H1 (cell line): ENCODE data around the gene CALU. TPM values are rescaled to one million over a fixed set of nuclear protein-coding genes. Genes with fewer than 3 reads are reported as not detected.
A peak's percentile ranks its signal among the peaks of the same experiment; 100 is the strongest.

Experiments used
- CTCF ChIA-PET: fragments of 300-600 bp; sonication (Branson Sonifier 250); formaldehyde crosslinking; loops from one replicate; lab custom pipeline; 2021; ENCODE audit not compliant: partially characterized antibody; lab: Charles Lee
- POLR2A ChIA-PET: fragments of 300-600 bp; sonication (Branson Sonifier 250); formaldehyde crosslinking; loops from one replicate; lab custom pipeline; 2021; ENCODE audit warnings: inconsistent platforms; ENCODE audit not compliant: partially characterized antibody; lab: Charles Lee
- DNase-seq, 2 experiments: peaks; one replicate each; pipeline versions ENCODE4 v3.0.0 to v3.0.0-alpha.2; 2010 to 2022; ENCODE audit warnings: low spot score in 2 of 2, low read depth in 1 of 2, mixed read lengths in 1 of 2
- FAIRE-seq: peaks from 2 replicates; lab custom pipeline; 2011; peaks lifted over from hg19 to GRCh38; lab: Jason Lieb, UNC
- H2AFZ ChIP-seq: 2 replicates; pipeline ENCODE4 v1.8.1; 2012; ENCODE audit warnings: low read length, inconsistent platforms
- H2AK5ac ChIP-seq: 2 replicates; pipeline ENCODE4 v1.6.1; 2013; ENCODE audit warnings: low read depth, low read length
- H2BK120ac ChIP-seq: replicated peaks from 2 replicates; pipeline ENCODE3; 2013; ENCODE audit warnings: low read depth, low read length, inconsistent platforms
- H2BK12ac ChIP-seq: 2 replicates; pipeline ENCODE4 v1.6.1; 2013; ENCODE audit warnings: low read depth, low read length
- H2BK15ac ChIP-seq: 2 replicates; pipeline ENCODE4 v1.6.1; 2013; ENCODE audit warnings: low read length
- H2BK20ac ChIP-seq: 2 replicates; pipeline ENCODE4 v1.6.1; 2013; ENCODE audit warnings: low read length
- H2BK5ac ChIP-seq: 2 replicates; pipeline ENCODE4 v1.6.1; 2013; ENCODE audit warnings: low read depth, low read length
- H3K14ac ChIP-seq: 2 replicates; pipeline ENCODE4 v1.6.1; 2013; ENCODE audit warnings: inconsistent platforms; ENCODE audit not compliant: insufficient read length
- H3K18ac ChIP-seq: 2 replicates; pipeline ENCODE4 v1.6.1; 2013; ENCODE audit warnings: low read length; ENCODE audit errors: extremely low read depth
- H3K23ac ChIP-seq: 2 replicates; pipeline ENCODE4 v1.6.1; 2013; ENCODE audit warnings: inconsistent platforms; ENCODE audit not compliant: insufficient read length
- H3K23me2 ChIP-seq: 2 replicates; pipeline ENCODE4 v1.6.1; 2013; ENCODE audit warnings: low read depth, low read length
- H3K27ac ChIP-seq: 2 replicates; pipeline ENCODE4 v1.6.1; 2011; ENCODE audit warnings: low read depth, low read length, inconsistent platforms
- H3K27me3 ChIP-seq, 4 experiments: replicated peaks in 1 of 4; 1 replicate in 1 of 4; 2 replicates in 3 of 4; pipeline versions ENCODE4 v1.6.1 to v1.8.1; 2011 to 2013; ENCODE audit warnings: low read length in 3 of 4, mild to moderate bottlenecking in 3 of 4, inconsistent platforms in 2 of 4, mixed read lengths in 2 of 4, moderate library complexity in 1 of 4; ENCODE audit not compliant: control insufficient read depth in 3 of 4, insufficient read depth in 3 of 4; ENCODE audit errors: extremely low read depth in 1 of 4
- H3K36me3 ChIP-seq, 4 experiments: 2 replicates each; pipeline versions ENCODE4 v1.6.1 to v1.8.1; 2011 to 2013; ENCODE audit warnings: mild to moderate bottlenecking in 4 of 4, low read length in 3 of 4, moderate library complexity in 2 of 4, control low read depth in 1 of 4, inconsistent platforms in 1 of 4; ENCODE audit not compliant: insufficient read depth in 4 of 4, control insufficient read depth in 2 of 4
- H3K4ac ChIP-seq: replicated peaks from 2 replicates; pipeline ENCODE3; 2013; ENCODE audit warnings: low read length, low read depth, mixed read lengths, inconsistent platforms; ENCODE audit not compliant: insufficient read length
- H3K4me1 ChIP-seq, 4 experiments: replicated peaks in 1 of 4; 1 replicate in 1 of 4; 2 replicates in 3 of 4; pipeline versions ENCODE4 v1.6.1 to v1.8.1; 2011 to 2013; ENCODE audit warnings: low read length in 3 of 4, inconsistent platforms in 2 of 4, mixed read lengths in 1 of 4; ENCODE audit not compliant: insufficient read depth in 4 of 4, control insufficient read depth in 3 of 4
- H3K4me2 ChIP-seq, 2 experiments: 2 replicates each; pipeline versions ENCODE4 v1.6.1 to v1.8.1; 2011 to 2013; ENCODE audit warnings: low read depth in 2 of 2, low read length in 2 of 2, control low read depth in 1 of 2, inconsistent platforms in 1 of 2, mild to moderate bottlenecking in 1 of 2; ENCODE audit not compliant: insufficient read depth in 1 of 2
- H3K4me3 ChIP-seq, 4 experiments: fragments of 200-600, 300-600 bp in 1 of 4; sonication (generic), shearing (Covaris generic), sonication (Bioruptor Twin) in 1 of 4; 2 replicates each; pipeline versions ENCODE4 v1.5.1 to v1.8.1; 2011 to 2016; ENCODE audit warnings: low read length in 4 of 4, low read depth in 3 of 4, control low read depth in 2 of 4, inconsistent platforms in 2 of 4, mild to moderate bottlenecking in 2 of 4, mixed read lengths in 1 of 4, moderate library complexity in 1 of 4; ENCODE audit not compliant: insufficient read depth in 2 of 4; ENCODE audit errors: extremely low read depth in 1 of 4
- H3K56ac ChIP-seq: replicated peaks from 2 replicates; pipeline ENCODE3; 2013; ENCODE audit warnings: low read depth, mild to moderate bottlenecking, mixed read lengths, low read length, inconsistent platforms; ENCODE audit not compliant: insufficient read length
- H3K79me1 ChIP-seq: 2 replicates; pipeline ENCODE4 v1.6.1; 2013; ENCODE audit warnings: low read depth, low read length, control low read depth
- H3K79me2 ChIP-seq, 2 experiments: 2 replicates each; pipeline versions ENCODE4 v1.6.1 to v1.8.1; 2012 to 2013; ENCODE audit warnings: low read length in 2 of 2, mild to moderate bottlenecking in 2 of 2, inconsistent platforms in 1 of 2; ENCODE audit not compliant: insufficient read depth in 2 of 2, control insufficient read depth in 1 of 2
- H3K9ac ChIP-seq, 4 experiments: replicated peaks in 1 of 4; 1 replicate in 1 of 4; 2 replicates in 3 of 4; pipeline versions ENCODE4 v1.6.1 to v1.8.1; 2011 to 2013; ENCODE audit warnings: low read depth in 3 of 4, low read length in 3 of 4, control low read depth in 2 of 4, mild to moderate bottlenecking in 2 of 4, moderate library complexity in 2 of 4, inconsistent platforms in 1 of 4; ENCODE audit errors: extremely low read depth in 1 of 4
- H3K9me3 ChIP-seq, 2 experiments: 2 replicates each; pipeline versions ENCODE4 v1.6.1 to v1.8.1; 2012 to 2013; ENCODE audit warnings: mild to moderate bottlenecking in 2 of 2, moderate library complexity in 2 of 2, control low read depth in 1 of 2, inconsistent platforms in 1 of 2, low read depth in 1 of 2, low read length in 1 of 2, mixed read lengths in 1 of 2; ENCODE audit not compliant: insufficient read depth in 2 of 2
- H4K20me1 ChIP-seq, 2 experiments: replicated peaks in 1 of 2; 2 replicates each; pipeline versions ENCODE3 to v1.8.1; 2011 to 2013; ENCODE audit warnings: inconsistent platforms in 2 of 2, low read length in 2 of 2, mild to moderate bottlenecking in 1 of 2; ENCODE audit not compliant: insufficient read depth in 2 of 2, control insufficient read depth in 1 of 2
- H4K5ac ChIP-seq: 2 replicates; pipeline ENCODE4 v1.6.1; 2013; ENCODE audit warnings: low read length, low read depth, mixed read lengths, inconsistent platforms; ENCODE audit not compliant: insufficient read length
- H4K8ac ChIP-seq: 2 replicates; pipeline ENCODE4 v1.8.0; 2013; ENCODE audit warnings: mild to moderate bottlenecking, moderate library complexity, low read length, inconsistent platforms; ENCODE audit not compliant: insufficient read depth; ENCODE audit errors: extremely low read depth
- H4K91ac ChIP-seq: replicated peaks from 2 replicates; pipeline ENCODE3; 2013; ENCODE audit warnings: low read length, mixed read lengths, inconsistent platforms; ENCODE audit not compliant: insufficient read length
- CBX8 ChIP-seq: fragments of 300-800, 300-1000 bp; sonication (generic); IDR thresholded peaks from 2 replicates; pipeline ENCODE4 v1.7.1; 2016; ENCODE audit warnings: low read depth, low read length, borderline replicate concordance
- CEBPB ChIP-seq: IDR thresholded peaks from 2 replicates; pipeline ENCODE4 v1.6.1; 2012; ENCODE audit warnings: low read depth, low read length
- JUND ChIP-seq: IDR thresholded peaks from 2 replicates; pipeline ENCODE4 v1.6.1; 2011; ENCODE audit warnings: mild to moderate bottlenecking, improper control_type of control experiment, low read length
- KDM4A ChIP-seq: IDR thresholded peaks from one replicate; pipeline ENCODE4 v1.7.1; 2012; ENCODE audit warnings: low read depth, mild to moderate bottlenecking, moderate library complexity, low read length, inconsistent platforms; ENCODE audit not compliant: severe bottlenecking
- PHF8 ChIP-seq: fragments of 200-600 bp; sonication (generic); conservative IDR thresholded peaks from 2 replicates; pipeline ENCODE4 v1.7.1; 2012; ENCODE audit warnings: low read depth, mild to moderate bottlenecking, inconsistent platforms, low read length, moderate library complexity
- RFX5 ChIP-seq: IDR thresholded peaks from 2 replicates; pipeline ENCODE4 v1.6.1; 2011; ENCODE audit warnings: low read depth, low read length, improper control_type of control experiment, borderline replicate concordance
- SAP30 ChIP-seq: fragments of 300-600 bp; sonication (generic); IDR thresholded peaks from 2 replicates; pipeline ENCODE4 v1.7.1; 2012; ENCODE audit warnings: low read length, moderate library complexity, mild to moderate bottlenecking, inconsistent platforms; ENCODE audit not compliant: insufficient read depth, insufficient replicate concordance
- SIN3A ChIP-seq, 2 experiments: IDR thresholded peaks in 1 of 2; conservative IDR thresholded peaks in 1 of 2; 2 replicates each; pipeline ENCODE4 v1.6.1; 2011 to 2012; ENCODE audit warnings: low read length in 2 of 2, improper control_type of control experiment in 1 of 2, low read depth in 1 of 2, mild to moderate bottlenecking in 1 of 2
- SP4 ChIP-seq: IDR thresholded peaks from 2 replicates; pipeline ENCODE4 v1.6.1; 2012; ENCODE audit warnings: low read length, inconsistent platforms
- TAF1 ChIP-seq: IDR thresholded peaks from 2 replicates; pipeline ENCODE4 v1.6.1; 2011; ENCODE audit warnings: mild to moderate bottlenecking, low read depth, low read length
- YY1 ChIP-seq: IDR thresholded peaks from 2 replicates; pipeline ENCODE4 v1.6.1; 2011; ENCODE audit warnings: low read depth, mild to moderate bottlenecking, low read length
- WGBS, 2 experiments: shearing (Covaris generic) in 1 of 2; methylation state at CpG; one replicate each; pipeline versions ENCODE4 v1.1.6 to v1.1.7; 2013 to 2015; ENCODE audit warnings: low lambda C conversion rate in 2 of 2, mixed read lengths in 2 of 2, inconsistent platforms in 1 of 2, low coverage in 1 of 2, missing lambda C conversion rate in 1 of 2; ENCODE audit not compliant: insufficient replicate concordance in 2 of 2, insufficient coverage in 1 of 2, insufficient read length in 1 of 2; ENCODE audit errors: extremely low coverage in 1 of 2, missing lambda C conversion rate in 1 of 2; 5-methylcytosine and 5-hydroxymethylcytosine counted together
- polyA plus RNA-seq, 7 experiments: library from polyadenylated mRNA; depleted of rRNA in 3 of 7; stranded (reverse) in 5 of 7; unstranded in 2 of 7; fragments of >200 nt in 5 of 7; fragments of 200-250 nt in 2 of 7; gene quantifications; 1 replicate in 5 of 7; 2 replicates in 1 of 7; 4 replicates in 1 of 7; pipeline versions ENCODE4 v1.2.1 to v1.2.3, GENCODE V29; 2011 to 2013; ENCODE audit warnings: missing spikeins in 2 of 7, mixed read lengths in 2 of 7
- total RNA-seq: library from RNA; stranded (reverse); fragmentation: NEBNext Ultra II Directional; extraction: Animal tissue kit (Norgen Biotek cat#: 25700); gene quantifications from 2 replicates; pipeline ENCODE4 v1.2.1, GENCODE V29; 2021

Gene CALU
- total and polyA plus RNA-seq, 2 of the 8 experiments (the other 6 are each of a cell fraction or from before 2014, with no cell fraction given): 67.2 to 170 TPM

DNA sequence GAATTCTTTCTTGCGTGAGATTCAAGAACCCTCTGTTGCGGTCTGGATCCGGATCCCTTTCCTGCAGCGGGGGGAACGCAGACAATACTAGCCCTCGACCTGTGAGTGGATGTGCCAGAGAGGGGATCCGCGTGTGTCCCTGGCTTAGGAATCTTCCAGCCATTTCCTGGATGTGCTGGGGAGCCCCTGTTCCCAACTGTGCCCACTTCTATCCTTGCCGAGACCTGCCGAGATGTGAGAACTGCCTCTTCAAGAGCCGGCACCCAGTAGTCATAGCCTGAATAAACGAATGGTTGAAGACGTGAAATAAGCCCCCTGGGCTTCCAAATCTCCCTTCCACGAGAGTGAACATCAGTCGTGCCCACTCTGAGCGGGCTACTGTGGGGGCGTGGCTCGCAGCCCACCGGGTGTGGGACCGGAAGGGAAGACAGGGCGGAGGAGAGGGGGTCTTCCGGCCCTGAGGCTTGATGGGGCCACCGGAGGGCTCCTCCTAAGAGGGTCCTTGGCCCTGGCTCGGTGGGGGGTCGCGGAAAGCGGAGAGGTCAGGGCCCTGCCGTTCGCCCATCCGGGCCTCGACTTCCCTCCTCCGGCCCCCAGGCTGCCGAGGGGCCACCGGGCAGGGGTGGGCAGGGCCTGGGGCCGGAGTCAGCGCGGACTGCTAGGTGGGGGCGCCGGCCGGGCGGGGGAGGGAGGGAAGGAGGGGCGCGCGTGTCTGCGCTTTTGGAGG lies 51.3 kb downstream of the CALU start:
- H4K8ac ChIP-seq: no peak overlapping the region; the same call in 1 of the 2 replicates
- peak in 1 of 2 experiments; percentile 82 for DNase-seq
- peak overlapping the region; percentile 47; the same call in 1 of the 2 replicates for H2AFZ ChIP-seq
- H3K36me3 ChIP-seq: peaks cover 0 to 4% (median under 1%) of the 10 kb centered on the region in 4 experiments; a peak in 3 of 8 replicates
- H3K9ac ChIP-seq: no peak overlapping the region; a peak in 1 of 7 replicates
- H3K4me2 ChIP-seq: peak overlapping the region; percentile 92 to 97
- no peak overlapping the region for H3K4ac ChIP-seq
- H2BK5ac ChIP-seq: peak overlapping the region; percentile 88; the same call in 1 of the 2 replicates
- no peaks in the 10 kb centered on the region for H3K79me2 ChIP-seq
- no peak overlapping the region for H4K91ac ChIP-seq
- POLR2A ChIA-PET: interaction anchor here (0.8 to 0.9 kb wide), 2 partner anchors 22 kb away, joined by 3 to 5 read pairs; no protein-coding TSS in a partner anchor
- H2BK20ac ChIP-seq: no peak overlapping the region
- peak overlapping the region; percentile 66 to 100 (median 76) for H3K4me3 ChIP-seq
- no peaks in the 10 kb centered on the region for H3K9me3 ChIP-seq
- no peak for FAIRE-seq
- peak overlapping the region; percentile 71 for H3K56ac ChIP-seq
- no peak overlapping the region for H3K27ac ChIP-seq
- peaks cover 8% of the 10 kb centered on the region; the same call in 1 of the 2 replicates for H3K23me2 ChIP-seq
- no peak overlapping the region for H2AK5ac ChIP-seq
- H3K14ac ChIP-seq: no peak overlapping the region
- H2BK12ac ChIP-seq: no peak overlapping the region
- 0 out of 2 replicates have a peak overlapping the region, but pooled peaks have one; percentile 61 for H2BK15ac ChIP-seq
- CTCF ChIA-PET: interaction anchor here (1.0 to 5.8 kb wide), 2 partner anchors 52 to 91 kb away, joined by 3 to 42 read pairs; no protein-coding TSS in a partner anchor
- TF ChIP-seq YY1: no peak
- no peak for TF ChIP-seq PHF8
- 0 out of 2 replicates have a peak, but pooled peaks have one; percentile 13 for TF ChIP-seq TAF1
- no peak for TF ChIP-seq CBX8
- TF ChIP-seq SIN3A (conservative IDR thresholded peaks at IDR 0.05 in 1 of 2, IDR thresholded peaks at IDR 0.05 in 1 of 2; ENCODE audit: low read depth in 1 of 2, low read length in 2 of 2): peak in 1 of 2 experiments; percentile 54; a peak in 1 of 4 replicates
- TF ChIP-seq RFX5: no peak
- TF ChIP-seq CEBPB: no peak
- peak; percentile 25 for TF ChIP-seq KDM4A
- no peak for TF ChIP-seq SP4
- TF ChIP-seq SAP30: no peak
- TF ChIP-seq JUND: no peak
- H3K79me1 ChIP-seq: no peaks in the 10 kb centered on the region
- H3K23ac ChIP-seq: no peak overlapping the region
- H2BK120ac ChIP-seq: no peak overlapping the region
- H3K18ac ChIP-seq: peak overlapping the region; percentile 71
- peak overlapping the region; percentile 32 for H4K5ac ChIP-seq
- WGBS, 2 experiments: 16% methylated on average over 30 of the region's 45 CpGs; no CpG with 5 or more reads in 1 of the 2 experiments
- H3K27me3 ChIP-seq: no peaks in the 10 kb centered on the region; a peak in 1 of 7 replicates
- H3K4me1 ChIP-seq: peaks cover 6 to 11% (median 8%) of the 10 kb centered on the region in 4 experiments
- H4K20me1 ChIP-seq: no peaks in the 10 kb centered on the region
